ENCODE measurements around the gene HHATL. TPM values are rescaled to one million over a fixed set of nuclear protein-coding genes. Genes with fewer than 3 reads are reported as not detected.
A peak's percentile ranks its signal among the peaks of the same experiment; 100 is the strongest.

HHATL gene
- total RNA-seq, 1 donor from 2014 or later, result not detected

DNA sequence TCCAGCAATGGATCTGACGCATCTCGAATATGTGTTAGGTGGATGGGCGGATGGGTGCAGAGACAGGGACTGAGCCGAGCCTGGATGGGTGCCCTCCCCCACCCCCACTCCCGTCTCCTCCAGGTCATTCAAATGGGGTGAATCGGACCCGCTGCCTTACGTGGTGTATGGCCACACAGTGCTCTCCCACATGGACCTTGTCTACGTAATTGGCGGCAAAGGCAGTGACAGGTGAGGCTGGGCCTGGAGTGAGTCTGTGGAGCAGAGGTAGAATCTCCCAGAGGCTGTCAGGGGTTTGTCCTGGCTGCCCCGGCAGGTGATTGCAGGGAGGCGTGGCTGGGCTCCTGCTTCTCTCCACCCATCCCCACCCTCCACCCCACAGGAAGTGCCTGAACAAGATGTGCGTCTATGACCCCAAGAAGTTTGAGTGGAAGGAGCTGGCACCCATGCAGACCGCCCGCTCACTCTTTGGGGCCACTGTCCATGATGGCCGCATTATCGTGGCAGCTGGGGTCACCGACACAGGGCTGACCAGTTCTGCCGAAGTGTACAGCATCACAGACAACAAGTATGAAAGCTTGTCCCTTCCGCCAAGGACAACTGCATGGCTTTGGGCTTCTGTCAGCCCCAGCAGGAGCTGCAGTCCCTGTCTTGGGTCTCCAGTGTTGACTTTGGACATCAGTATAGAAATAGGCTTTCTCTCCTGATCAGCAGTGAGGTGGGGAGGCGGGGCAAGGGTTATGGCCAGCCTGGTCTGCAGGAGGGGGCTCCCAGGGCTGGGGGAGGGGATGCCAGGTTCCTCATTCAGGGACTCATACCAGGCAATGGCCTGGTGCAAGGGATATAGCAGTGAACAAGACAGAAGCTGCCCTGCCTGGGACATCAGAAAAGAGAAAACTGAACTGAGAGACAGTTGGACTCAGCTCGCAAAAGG, 13.8 kb downstream of the HHATL start:
- no peaks in the 10 kb centered on the region for H3K36me3 Mint-ChIP-seq (ENCODE audit: low read depth)
- H3K9me3 Mint-ChIP-seq (ENCODE audit: low read depth), result no peaks in the 10 kb centered on the region
- DNase-seq (ENCODE audit: low spot score), result peak; percentile 55
- TF ChIP-seq, protein P1, sequence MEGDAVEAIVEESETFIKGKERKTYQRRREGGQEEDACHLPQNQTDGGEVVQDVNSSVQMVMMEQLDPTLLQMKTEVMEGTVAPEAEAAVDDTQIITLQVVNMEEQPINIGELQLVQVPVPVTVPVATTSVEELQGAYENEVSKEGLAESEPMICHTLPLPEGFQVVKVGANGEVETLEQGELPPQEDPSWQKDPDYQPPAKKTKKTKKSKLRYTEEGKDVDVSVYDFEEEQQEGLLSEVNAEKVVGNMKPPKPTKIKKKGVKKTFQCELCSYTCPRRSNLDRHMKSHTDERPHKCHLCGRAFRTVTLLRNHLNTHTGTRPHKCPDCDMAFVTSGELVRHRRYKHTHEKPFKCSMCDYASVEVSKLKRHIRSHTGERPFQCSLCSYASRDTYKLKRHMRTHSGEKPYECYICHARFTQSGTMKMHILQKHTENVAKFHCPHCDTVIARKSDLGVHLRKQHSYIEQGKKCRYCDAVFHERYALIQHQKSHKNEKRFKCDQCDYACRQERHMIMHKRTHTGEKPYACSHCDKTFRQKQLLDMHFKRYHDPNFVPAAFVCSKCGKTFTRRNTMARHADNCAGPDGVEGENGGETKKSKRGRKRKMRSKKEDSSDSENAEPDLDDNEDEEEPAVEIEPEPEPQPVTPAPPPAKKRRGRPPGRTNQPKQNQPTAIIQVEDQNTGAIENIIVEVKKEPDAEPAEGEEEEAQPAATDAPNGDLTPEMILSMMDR (IDR thresholded peaks at IDR 0.05), result no peak
- H3K27me3 Mint-ChIP-seq (ENCODE audit: low read depth), result peaks cover 23% of the 10 kb centered on the region
- H3K4me1 Mint-ChIP-seq (ENCODE audit: low read depth), result peaks cover 12% of the 10 kb centered on the region
- H3K4me3 Mint-ChIP-seq (ENCODE audit: unreplicated experiment), result no peak overlapping the region
- H3K27ac Mint-ChIP-seq (ENCODE audit: unreplicated experiment), result no peak overlapping the region

DNA sequence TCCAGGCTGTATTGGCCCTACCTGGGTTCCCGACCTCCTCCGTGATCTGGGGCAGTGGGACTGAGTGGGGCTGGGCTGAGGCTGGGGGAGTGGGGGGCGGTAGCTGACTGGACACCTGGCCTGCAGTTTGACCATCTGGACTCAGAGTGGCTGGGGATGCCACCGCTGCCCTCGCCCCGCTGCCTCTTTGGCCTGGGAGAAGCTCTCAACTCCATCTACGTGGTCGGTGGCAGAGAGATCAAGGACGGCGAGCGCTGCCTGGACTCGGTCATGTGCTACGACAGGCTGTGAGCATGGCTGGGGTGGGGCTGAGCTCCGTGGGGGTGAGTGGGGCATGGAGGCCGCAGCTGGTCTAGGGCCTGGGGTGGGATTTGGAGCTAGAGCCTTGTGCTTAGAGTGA, 14.6 kb downstream of the HHATL start:
- H3K4me3 Mint-ChIP-seq (ENCODE audit: unreplicated experiment), result no peak overlapping the region
- no peaks in the 10 kb centered on the region for H3K36me3 Mint-ChIP-seq (ENCODE audit: low read depth)
- peak; percentile 82 for DNase-seq (ENCODE audit: low spot score)
- TF ChIP-seq, protein P1 (IDR thresholded peaks at IDR 0.05), result no peak
- H3K9me3 Mint-ChIP-seq (ENCODE audit: low read depth), result no peaks in the 10 kb centered on the region
- H3K4me1 Mint-ChIP-seq (ENCODE audit: low read depth), result peaks cover 18% of the 10 kb centered on the region
- no peak overlapping the region for H3K27ac Mint-ChIP-seq (ENCODE audit: unreplicated experiment)
- peaks cover 23% of the 10 kb centered on the region for H3K27me3 Mint-ChIP-seq (ENCODE audit: low read depth)

DNA sequence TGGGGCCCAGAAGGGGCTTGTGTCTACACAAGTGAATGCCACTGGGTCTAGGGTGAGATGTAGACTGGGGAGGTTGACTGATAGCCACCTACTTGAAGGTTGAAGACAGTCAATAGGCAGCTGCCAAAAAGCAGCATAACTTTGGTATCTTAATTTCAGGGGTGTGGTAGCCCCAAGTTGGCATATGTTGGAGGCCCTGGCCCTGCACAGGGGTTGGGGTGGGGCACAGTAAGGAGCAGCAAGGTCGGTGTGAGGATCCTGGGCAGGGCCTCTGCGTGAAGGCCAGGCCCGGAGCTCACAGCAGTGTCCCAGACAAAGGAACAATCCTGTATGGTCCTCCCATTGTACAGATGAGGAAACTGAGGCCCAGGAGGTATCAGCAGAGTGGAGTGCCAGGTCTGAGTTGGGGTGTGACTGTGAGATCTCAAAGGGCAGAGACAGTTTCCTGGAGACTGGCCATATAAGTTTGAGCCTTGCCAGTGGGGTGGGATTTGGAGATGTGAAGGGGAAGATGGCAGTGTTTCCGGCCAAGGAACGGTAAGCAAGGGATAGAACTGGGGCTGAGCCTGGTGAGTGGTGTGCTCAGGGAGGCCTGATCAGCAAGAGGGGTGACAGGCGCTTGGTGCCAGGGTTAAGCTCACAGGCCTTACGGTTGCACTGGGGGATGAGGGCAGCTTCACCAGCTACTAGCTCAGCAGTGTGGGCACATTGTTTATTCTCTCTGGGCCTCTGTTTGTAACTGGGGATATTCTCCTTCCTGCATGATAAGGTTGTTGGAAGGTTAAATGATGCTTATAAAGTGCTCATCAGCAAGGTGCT, 15.6 kb downstream of the HHATL start:
- Mint-ChIP-seq H3K9me3 (ENCODE audit: low read depth) (no peaks in the 10 kb centered on the region), H3K4me3 (ENCODE audit: unreplicated experiment) (no peak overlapping the region), H3K4me1 (ENCODE audit: low read depth) (peaks cover 18% of the 10 kb centered on the region), H3K27ac (ENCODE audit: unreplicated experiment) (no peak overlapping the region), H3K36me3 (ENCODE audit: low read depth) (no peaks in the 10 kb centered on the region), H3K27me3 (ENCODE audit: low read depth) (peaks cover 23% of the 10 kb centered on the region)
- TF ChIP-seq, protein P1 (IDR thresholded peaks at IDR 0.05), result no peak
- DNase-seq (ENCODE audit: low spot score), result peak; percentile 47

DNA sequence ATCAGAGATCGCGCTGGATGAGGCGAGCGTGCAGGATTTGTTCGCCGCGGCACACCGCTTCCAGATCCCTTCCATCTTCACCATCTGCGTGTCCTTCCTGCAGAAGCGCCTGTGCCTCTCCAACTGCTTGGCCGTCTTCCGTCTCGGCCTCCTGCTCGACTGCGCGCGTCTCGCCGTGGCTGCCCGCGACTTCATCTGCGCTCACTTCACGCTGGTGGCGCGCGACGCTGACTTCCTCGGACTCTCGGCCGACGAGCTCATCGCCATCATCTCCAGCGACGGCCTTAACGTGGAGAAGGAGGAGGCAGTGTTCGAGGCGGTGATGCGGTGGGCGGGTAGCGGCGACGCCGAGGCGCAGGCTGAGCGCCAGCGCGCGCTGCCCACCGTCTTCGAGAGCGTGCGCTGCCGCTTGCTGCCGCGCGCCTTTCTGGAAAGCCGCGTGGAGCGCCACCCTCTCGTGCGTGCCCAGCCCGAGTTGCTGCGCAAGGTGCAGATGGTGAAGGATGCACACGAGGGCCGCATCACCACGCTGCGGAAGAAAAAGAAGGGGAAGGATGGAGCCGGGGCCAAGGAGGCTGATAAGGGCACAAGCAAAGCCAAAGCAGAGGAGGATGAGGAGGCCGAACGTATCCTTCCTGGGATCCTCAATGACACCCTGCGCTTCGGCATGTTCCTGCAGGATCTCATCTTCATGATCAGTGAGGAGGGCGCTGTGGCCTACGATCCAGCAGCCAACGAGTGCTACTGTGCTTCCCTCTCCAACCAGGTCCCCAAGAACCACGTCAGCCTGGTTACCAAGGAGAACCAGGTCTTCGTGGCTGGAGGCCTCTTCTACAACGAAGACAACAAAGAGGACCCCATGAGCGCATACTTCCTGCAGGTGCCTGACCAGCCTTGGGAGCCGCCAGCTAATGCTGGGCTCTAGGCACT, 16.4 kb downstream of the HHATL start:
- peaks cover 18% of the 10 kb centered on the region for H3K4me1 Mint-ChIP-seq (ENCODE audit: low read depth)
- H3K4me3 Mint-ChIP-seq (ENCODE audit: unreplicated experiment), result no peak overlapping the region
- no peak overlapping the region for H3K27ac Mint-ChIP-seq (ENCODE audit: unreplicated experiment)
- no peaks in the 10 kb centered on the region for H3K36me3 Mint-ChIP-seq (ENCODE audit: low read depth)
- peaks cover 24% of the 10 kb centered on the region for H3K27me3 Mint-ChIP-seq (ENCODE audit: low read depth)
- no peaks in the 10 kb centered on the region for H3K9me3 Mint-ChIP-seq (ENCODE audit: low read depth)
- TF ChIP-seq, protein P1 (IDR thresholded peaks at IDR 0.05), result no peak
- DNase-seq (ENCODE audit: low spot score), result peak; percentile 66
